Calu3 (cell line): ENCODE data around the gene PIK3R1. TPM values are rescaled to one million over a fixed set of nuclear protein-coding genes. Genes with fewer than 3 reads are reported as not detected.

ENCODE experiments used
- BruUV-seq: library from RNA; stranded (reverse); fragments of 400-500 nt; replicated peaks from 2 replicates; lab custom pipeline; 2021; lab: Mats Ljungman, UMichigan
- CTCF ChIA-PET: fragments of 300-600 bp; sonication (Branson Sonifier 250); formaldehyde crosslinking; loops from one replicate; lab custom pipeline; 2022; ENCODE audit warnings: antibody characterized with exemption; lab: Charles Lee
- DNase-seq: peaks from one replicate; pipeline ENCODE4 v3.0.0; 2022
- H3K27ac Mint-ChIP-seq: one replicate; pipeline ENCODE4 v1.8.0; 2022; ENCODE audit warnings: mixed read lengths; ENCODE audit not compliant: unreplicated experiment
- H3K27me3 Mint-ChIP-seq: one replicate; pipeline ENCODE4 v1.8.0; 2022; ENCODE audit warnings: mixed read lengths; ENCODE audit not compliant: unreplicated experiment
- H3K36me3 Mint-ChIP-seq: one replicate; pipeline ENCODE4 v1.8.0; 2022; ENCODE audit warnings: mild to moderate bottlenecking, moderate library complexity, mixed read lengths; ENCODE audit not compliant: insufficient read depth, unreplicated experiment
- H3K4me1 Mint-ChIP-seq: one replicate; pipeline ENCODE4 v1.8.0; 2022; ENCODE audit warnings: mild to moderate bottlenecking, low read depth, mixed read lengths; ENCODE audit not compliant: unreplicated experiment
- H3K4me3 Mint-ChIP-seq: one replicate; pipeline ENCODE4 v1.8.0; 2022; ENCODE audit warnings: mild to moderate bottlenecking, low read depth, moderate library complexity, mixed read lengths; ENCODE audit not compliant: unreplicated experiment
- H3K9me3 Mint-ChIP-seq: one replicate; pipeline ENCODE4 v1.8.0; 2022; ENCODE audit warnings: low read depth, mixed read lengths; ENCODE audit not compliant: unreplicated experiment
- CTCF ChIP-seq: fragments of 200-600 bp; IDR thresholded peaks from one replicate; pipeline ENCODE4 v1.8.0; 2022; ENCODE audit warnings: antibody characterized with exemption; ENCODE audit not compliant: unreplicated experiment
- intact Hi-C: fragments of 100-400 bp; cut with micrococcal nuclease; formaldehyde crosslinking; loops from one replicate; pipeline ENCODE4 v1.10.0; 2022; ENCODE audit not compliant: unreplicated experiment
- total RNA-seq: library from RNA; stranded (reverse); gene quantifications from 2 replicates; pipeline ENCODE4 v1.2.3, GENCODE V29; 2022

The PIK3R1 gene
- total RNA-seq, 1 experiment from 2014 or later, result 74.8 TPM

DNA sequence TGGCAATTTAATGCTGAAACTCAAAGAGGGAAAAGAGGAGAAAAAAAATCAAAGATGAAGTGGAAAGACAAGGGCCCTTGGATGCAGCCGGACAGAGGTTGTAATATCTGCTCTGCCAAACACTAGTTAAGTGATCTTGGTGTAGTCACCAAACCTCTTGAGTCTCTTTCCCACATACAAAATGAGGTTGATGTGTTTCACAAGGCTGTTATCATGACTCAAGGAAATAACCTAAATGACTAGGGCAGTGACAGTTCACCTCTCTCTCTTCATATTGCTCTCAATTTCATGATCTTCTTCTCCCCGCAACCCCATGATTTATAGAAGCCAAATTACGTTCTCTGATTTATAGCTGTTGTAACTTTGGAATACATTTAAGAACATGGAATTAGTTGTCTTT is 44.9 kb downstream of the PIK3R1 start:
- peak overlapping the region; percentile 21 for H3K27ac Mint-ChIP-seq
- no peak overlapping the region for H3K4me3 Mint-ChIP-seq
- H3K9me3 Mint-ChIP-seq, result no peaks in the 10 kb centered on the region
- intact Hi-C loops, result no loop called here
- H3K4me1 Mint-ChIP-seq, result peaks cover 30% of the 10 kb centered on the region
- H3K27me3 Mint-ChIP-seq, result no peaks in the 10 kb centered on the region
- DNase-seq, result no peak
- BruUV-seq, result no TSS peak
- CTCF ChIA-PET, result no interaction called here
- peaks cover 10% of the 10 kb centered on the region for H3K36me3 Mint-ChIP-seq
- no peak for TF ChIP-seq CTCF

DNA sequence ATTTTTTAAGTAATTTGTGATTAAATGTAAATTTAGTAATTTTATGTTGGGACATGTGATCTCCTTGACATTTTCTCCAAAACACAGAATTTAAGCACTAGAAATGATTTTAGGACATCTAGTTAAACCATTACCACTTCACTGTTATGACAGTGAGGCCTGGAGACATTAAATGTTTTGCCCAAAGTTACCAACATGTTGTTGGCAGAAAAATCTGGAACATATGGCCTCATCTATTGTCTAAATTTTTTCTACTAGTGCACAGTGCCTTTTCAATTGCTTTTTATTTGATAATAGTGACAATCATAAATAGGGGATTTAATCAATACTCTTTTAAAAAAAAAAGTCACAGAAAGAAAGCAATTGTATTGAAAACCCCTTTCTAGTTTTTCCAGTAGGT is 45.6 kb downstream of the PIK3R1 start:
- H3K4me1 Mint-ChIP-seq, result peaks cover 37% of the 10 kb centered on the region
- H3K9me3 Mint-ChIP-seq, result no peaks in the 10 kb centered on the region
- no peak overlapping the region for H3K4me3 Mint-ChIP-seq
- intact Hi-C loops, result no loop called here
- TF ChIP-seq CTCF, result no peak
- CTCF ChIA-PET, result no interaction called here
- no peak for DNase-seq
- peaks cover 5% of the 10 kb centered on the region for H3K36me3 Mint-ChIP-seq
- no peak overlapping the region for H3K27ac Mint-ChIP-seq
- H3K27me3 Mint-ChIP-seq, result no peaks in the 10 kb centered on the region
- BruUV-seq, result no TSS peak

DNA sequence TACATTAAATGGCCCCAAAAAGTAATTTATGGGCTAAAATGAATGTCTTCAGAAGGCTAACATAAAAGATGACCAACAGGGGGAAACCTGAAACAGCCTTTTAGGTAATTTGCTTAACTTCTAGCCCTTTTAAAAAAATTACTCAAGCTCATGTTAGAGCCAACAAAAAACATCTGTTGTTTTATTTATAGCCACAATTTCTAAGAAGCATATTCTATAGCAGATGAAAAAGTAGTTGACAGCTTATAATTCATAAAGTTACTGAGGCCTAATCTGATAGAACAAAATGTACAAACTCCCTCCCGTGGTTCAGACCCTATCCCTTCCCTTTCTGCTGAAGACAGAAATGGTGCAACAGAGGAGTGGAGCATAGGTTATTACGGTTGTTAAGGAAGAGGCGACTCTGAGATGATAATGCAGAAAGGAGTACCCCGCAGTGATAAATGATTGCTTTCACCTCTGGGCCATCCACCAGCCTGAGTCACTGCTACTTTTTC is 46.1 kb downstream of the PIK3R1 start:
- peak; percentile 15 for TF ChIP-seq CTCF
- no peak overlapping the region for H3K27ac Mint-ChIP-seq
- no peak overlapping the region for H3K4me3 Mint-ChIP-seq
- CTCF ChIA-PET, result interaction anchor here (0.6 kb wide), 1 partner anchor 1000 kb away, joined by 3 read pairs; no protein-coding TSS in a partner anchor
- no peak for DNase-seq
- no peaks in the 10 kb centered on the region for H3K9me3 Mint-ChIP-seq
- intact Hi-C loops, result no loop called here
- H3K4me1 Mint-ChIP-seq, result peaks cover 42% of the 10 kb centered on the region
- peaks cover 1% of the 10 kb centered on the region for H3K36me3 Mint-ChIP-seq
- H3K27me3 Mint-ChIP-seq, result no peaks in the 10 kb centered on the region
- no TSS peak for BruUV-seq

GRCh38 chr5:68264024-68264956 is 48.7 kb downstream of the PIK3R1 start:
- intact Hi-C loops, result no loop called here
- peak overlapping the region; percentile 82 for H3K27ac Mint-ChIP-seq
- no peaks in the 10 kb centered on the region for H3K27me3 Mint-ChIP-seq
- TF ChIP-seq CTCF, result no peak
- CTCF ChIA-PET, result interaction anchor here (0.6 to 1.0 kb wide), 2 partner anchors 8 to 1043 kb away, joined by 4 read pairs; no protein-coding TSS in a partner anchor
- H3K9me3 Mint-ChIP-seq, result no peaks in the 10 kb centered on the region
- no peak for DNase-seq
- no peak overlapping the region for H3K4me3 Mint-ChIP-seq
- H3K36me3 Mint-ChIP-seq, result no peaks in the 10 kb centered on the region
- H3K4me1 Mint-ChIP-seq, result peaks cover 68% of the 10 kb centered on the region
- no TSS peak for BruUV-seq
